ENCODE results near the gene IL33. TPM values are rescaled to one million over a fixed set of nuclear protein-coding genes. Genes with fewer than 3 reads are reported as not detected.

The IL33 gene, protein sequence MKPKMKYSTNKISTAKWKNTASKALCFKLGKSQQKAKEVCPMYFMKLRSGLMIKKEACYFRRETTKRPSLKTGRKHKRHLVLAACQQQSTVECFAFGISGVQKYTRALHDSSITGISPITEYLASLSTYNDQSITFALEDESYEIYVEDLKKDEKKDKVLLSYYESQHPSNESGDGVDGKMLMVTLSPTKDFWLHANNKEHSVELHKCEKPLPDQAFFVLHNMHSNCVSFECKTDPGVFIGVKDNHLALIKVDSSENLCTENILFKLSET
- not detected in 2 replicates for total RNA-seq
- 0.44 TPM for total RNA-seq (2013)
- polyA plus RNA-seq = not detected in 2 replicates
- polyA minus RNA-seq = not detected in 2 replicates

DNA sequence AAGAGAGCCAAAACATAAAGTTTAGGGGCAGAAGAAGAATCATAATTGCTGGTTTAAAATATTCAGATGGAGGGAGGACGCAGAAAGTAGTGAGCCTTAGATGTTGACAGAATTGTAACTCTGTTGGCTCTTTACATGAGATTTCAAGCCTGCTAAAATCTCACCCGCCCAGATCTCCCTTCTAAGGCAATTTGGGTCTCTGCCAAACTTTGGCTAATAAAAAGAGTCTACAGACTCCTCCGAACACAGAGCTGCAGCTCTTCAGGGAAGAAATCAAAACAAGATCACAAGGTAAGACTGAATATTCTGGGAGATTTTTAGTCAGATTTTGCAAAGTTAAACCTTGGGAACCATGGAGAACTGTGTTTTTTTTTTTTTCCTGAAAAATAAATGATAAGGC, at the start of gene IL33:
Gene IL33, plus strand, starts transcription at position 246 of the 400 bp plus-strand sequence. CDS start 25,888 bp downstream, outside the sequence.
- no peak within 1 kb of the TSS for H3K4me2 ChIP-seq (replicated peaks; ENCODE audit: low read depth, low read length, poor library complexity, severe bottlenecking)
- peaks cover 0 to 6% (median 0%) of the 10 kb centered on the region in 4 experiments for H3K27me3 ChIP-seq (replicated peaks in 1 of 4; ENCODE audit: control extremely low read depth in 1 of 4, control insufficient read depth in 3 of 4, insufficient read depth in 4 of 4, low read length in 3 of 4)
- no peak for ATAC-seq (ENCODE audit: low read depth)
- intact Hi-C loops (cut with micrococcal nuclease) = no loop called here
- 100% methylated on average over 1 of the region's 3 CpGs for WGBS (ENCODE audit: insufficient coverage)
- TF ChIP-seq, protein P1, sequence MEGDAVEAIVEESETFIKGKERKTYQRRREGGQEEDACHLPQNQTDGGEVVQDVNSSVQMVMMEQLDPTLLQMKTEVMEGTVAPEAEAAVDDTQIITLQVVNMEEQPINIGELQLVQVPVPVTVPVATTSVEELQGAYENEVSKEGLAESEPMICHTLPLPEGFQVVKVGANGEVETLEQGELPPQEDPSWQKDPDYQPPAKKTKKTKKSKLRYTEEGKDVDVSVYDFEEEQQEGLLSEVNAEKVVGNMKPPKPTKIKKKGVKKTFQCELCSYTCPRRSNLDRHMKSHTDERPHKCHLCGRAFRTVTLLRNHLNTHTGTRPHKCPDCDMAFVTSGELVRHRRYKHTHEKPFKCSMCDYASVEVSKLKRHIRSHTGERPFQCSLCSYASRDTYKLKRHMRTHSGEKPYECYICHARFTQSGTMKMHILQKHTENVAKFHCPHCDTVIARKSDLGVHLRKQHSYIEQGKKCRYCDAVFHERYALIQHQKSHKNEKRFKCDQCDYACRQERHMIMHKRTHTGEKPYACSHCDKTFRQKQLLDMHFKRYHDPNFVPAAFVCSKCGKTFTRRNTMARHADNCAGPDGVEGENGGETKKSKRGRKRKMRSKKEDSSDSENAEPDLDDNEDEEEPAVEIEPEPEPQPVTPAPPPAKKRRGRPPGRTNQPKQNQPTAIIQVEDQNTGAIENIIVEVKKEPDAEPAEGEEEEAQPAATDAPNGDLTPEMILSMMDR (IDR thresholded peaks at IDR 0.05) = no peak
- no peak for TF ChIP-seq EZH2 (IDR thresholded peaks at IDR 0.05; ENCODE audit: borderline replicate concordance, insufficient read depth, low read depth, low read length, poor library complexity, severe bottlenecking)
- H3K4me3 ChIP-seq (ENCODE audit: control extremely low read depth in 1 of 5, extremely low read depth in 1 of 5, insufficient read depth in 1 of 5, low read depth in 2 of 5, low read length in 4 of 5) = no peak within 1 kb of the TSS
- H3K9me3 ChIP-seq (ENCODE audit: control extremely low read depth in 1 of 3, control insufficient read depth in 2 of 3, insufficient read depth in 1 of 3, low read length in 2 of 3) = peaks cover 0 to 2% (median 1%) of the 10 kb centered on the region in 3 donors
- H3K4me1 ChIP-seq (ENCODE audit: control insufficient read depth in 2 of 2, insufficient read depth in 2 of 2, low read length in 2 of 2) = no peaks in the 10 kb centered on the region
- H3K4me1 Mint-ChIP-seq = no peaks in the 10 kb centered on the region
- no peak within 1 kb of the TSS for H3K27ac ChIP-seq (ENCODE audit: low read length in 2 of 2)
- no peaks in the 10 kb centered on the region for H3K36me3 ChIP-seq (replicated peaks in 1 of 2; ENCODE audit: control extremely low read depth in 1 of 2, control insufficient read depth in 1 of 2, extremely low read depth in 1 of 2, insufficient read depth in 2 of 2, low read length in 1 of 2)
- POLR2A ChIA-PET = no interaction called here
- H4K20me1 ChIP-seq (ENCODE audit: control insufficient read depth, insufficient read depth, low read length, poor library complexity, severe bottlenecking) = no peaks in the 10 kb centered on the region
- H3K27ac Mint-ChIP-seq = no peak within 1 kb of the TSS
- no peak within 1 kb of the TSS for H2AFZ ChIP-seq (ENCODE audit: insufficient read depth, low read depth, low read length, poor library complexity, severe bottlenecking)
- DNase-seq = no peak
- no peak within 1 kb of the TSS for H3K4me3 Mint-ChIP-seq
- H3K27me3 Mint-ChIP-seq = peaks cover 29% of the 10 kb centered on the region
- no peak within 1 kb of the TSS for H3K9ac ChIP-seq (ENCODE audit: low read length)
- no peaks in the 10 kb centered on the region for H3K9me3 Mint-ChIP-seq (ENCODE audit: insufficient read depth)
- CTCF ChIA-PET = no interaction called here
- no peaks in the 10 kb centered on the region for H3K79me2 ChIP-seq (ENCODE audit: control insufficient read depth, insufficient read depth, low read length)

DNA sequence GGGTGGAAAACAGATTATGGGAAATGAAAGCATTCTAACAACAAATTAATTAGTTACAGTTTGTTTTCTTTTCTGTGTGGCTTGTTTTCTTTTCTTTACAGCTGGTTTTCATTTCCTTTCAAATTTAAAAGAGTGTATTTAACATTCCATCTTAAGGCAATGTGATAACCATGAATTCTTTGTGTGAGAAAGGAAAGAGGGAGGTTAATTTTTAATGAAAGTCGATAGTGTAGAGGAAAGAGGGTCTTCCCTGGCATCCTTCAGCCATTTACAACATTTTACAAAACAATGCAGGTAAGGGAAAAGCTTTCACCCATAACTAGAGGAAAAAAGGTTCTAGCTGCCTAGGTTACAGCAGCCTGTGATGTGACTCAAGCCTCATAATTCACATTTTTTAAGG, 43.9 kb upstream of the IL33 start:
- Mint-ChIP-seq H3K9me3 (ENCODE audit: insufficient read depth) (peaks cover 8% of the 10 kb centered on the region), H3K27me3 (no peaks in the 10 kb centered on the region), H3K4me3 (no peak overlapping the region), H3K4me1 (no peaks in the 10 kb centered on the region), H3K27ac (no peak overlapping the region)
- no peaks in the 10 kb centered on the region for H3K79me2 ChIP-seq (ENCODE audit: control insufficient read depth, insufficient read depth, low read length)
- intact Hi-C loops (cut with micrococcal nuclease) = no loop called here
- peaks cover 0 to 19% (median 13%) of the 10 kb centered on the region in 3 donors for H3K9me3 ChIP-seq (ENCODE audit: control extremely low read depth in 1 of 3, control insufficient read depth in 2 of 3, insufficient read depth in 1 of 3, low read length in 2 of 3)
- ChIA-PET POLR2A (no interaction called here), CTCF (no interaction called here)
- peaks cover 0 to 3% (median 0%) of the 10 kb centered on the region in 4 experiments for H3K27me3 ChIP-seq (replicated peaks in 1 of 4; ENCODE audit: control extremely low read depth in 1 of 4, control insufficient read depth in 3 of 4, insufficient read depth in 4 of 4, low read length in 3 of 4)
- H4K20me1 ChIP-seq (ENCODE audit: control insufficient read depth, insufficient read depth, low read length, poor library complexity, severe bottlenecking) = no peaks in the 10 kb centered on the region
- no CpG with 5 or more reads among the region's 1 CpG for WGBS (ENCODE audit: insufficient coverage)
- H3K9ac ChIP-seq (ENCODE audit: low read length) = no peak overlapping the region
- H2AFZ ChIP-seq (ENCODE audit: insufficient read depth, low read depth, low read length, poor library complexity, severe bottlenecking) = no peak overlapping the region
- no peak overlapping the region for H3K4me2 ChIP-seq (replicated peaks; ENCODE audit: low read depth, low read length, poor library complexity, severe bottlenecking)
- no peak for DNase-seq
- H3K27ac ChIP-seq (ENCODE audit: low read length in 2 of 2) = no peak overlapping the region
- TF ChIP-seq, protein P1 (IDR thresholded peaks at IDR 0.05) = no peak
- TF ChIP-seq EZH2 (IDR thresholded peaks at IDR 0.05; ENCODE audit: borderline replicate concordance, insufficient read depth, low read depth, low read length, poor library complexity, severe bottlenecking) = no peak
- no peaks in the 10 kb centered on the region for H3K4me1 ChIP-seq (ENCODE audit: control insufficient read depth in 2 of 2, insufficient read depth in 2 of 2, low read length in 2 of 2)
- H3K36me3 ChIP-seq (replicated peaks in 1 of 2; ENCODE audit: control extremely low read depth in 1 of 2, control insufficient read depth in 1 of 2, extremely low read depth in 1 of 2, insufficient read depth in 2 of 2, low read length in 1 of 2) = no peaks in the 10 kb centered on the region
- H3K4me3 ChIP-seq (ENCODE audit: control extremely low read depth in 1 of 5, extremely low read depth in 1 of 5, insufficient read depth in 1 of 5, low read depth in 2 of 5, low read length in 4 of 5) = no peak overlapping the region
- no peak for ATAC-seq (ENCODE audit: low read depth)

All from B cell (primary cell).